Measurements from ENCODE around the gene SDC4.

DNA sequence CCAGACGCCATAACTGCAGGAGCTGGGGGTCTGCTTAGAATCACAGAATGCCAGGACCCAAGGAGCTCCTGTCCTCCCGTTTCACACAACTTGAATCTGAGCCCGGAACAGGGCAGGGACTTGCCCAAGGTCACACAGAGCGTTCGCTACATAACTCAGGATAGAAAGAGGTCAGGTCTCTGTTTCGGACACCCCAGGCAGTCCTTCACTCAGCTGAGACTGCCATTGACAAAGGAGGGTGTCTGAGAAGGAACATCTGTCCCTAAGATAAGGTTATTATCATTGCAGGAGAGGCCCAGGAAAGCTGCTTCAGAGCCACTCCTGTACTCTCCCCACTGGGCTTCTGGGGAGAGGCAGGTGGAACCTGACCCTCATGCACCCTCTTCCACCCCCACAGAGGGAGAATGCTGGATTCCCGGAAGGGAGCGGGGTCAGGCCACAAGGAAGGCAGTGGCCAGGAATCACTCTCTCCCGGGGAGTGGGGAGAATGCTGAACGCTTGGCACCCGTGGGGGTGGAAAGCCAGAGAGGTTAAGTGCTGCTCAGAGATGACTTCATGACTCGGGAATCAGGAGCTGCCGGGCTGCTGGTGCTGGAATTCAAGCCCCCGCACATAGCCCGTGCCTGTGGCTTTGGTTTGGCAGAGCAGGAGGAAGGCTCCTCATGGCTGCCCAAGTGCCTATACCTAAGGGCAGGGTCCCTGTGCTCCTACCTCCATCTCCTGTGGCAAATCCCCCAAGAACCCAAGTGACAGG is 10.7 kb downstream of the SDC4 start:
- TF ChIP-seq GATA3 (IDR thresholded peaks at IDR 0.05; ENCODE audit: low read depth, low read length) (no peak), GATA2 (IDR thresholded peaks at IDR 0.05; ENCODE audit: low read depth, low read length) (no peak)

Data from SH-SY5Y (cell line).